Dermis blood vessel endothelial cell (primary cell): Measurements from ENCODE around the gene SVIL. TPM values are rescaled to one million over a fixed set of nuclear protein-coding genes. Genes with fewer than 3 reads are reported as not detected.
A peak's percentile ranks its signal among the peaks of the same experiment; 100 is the strongest.
"Not testable (repeated sequence)": the region's sequence is repeated elsewhere in the genome, so short reads cannot be mapped to it uniquely, and the experiment has no call there.

ENCODE experiments used
- DNase-seq: peaks from one replicate; pipeline ENCODE4 v3.0.0; 2010
- total RNA-seq: library from RNA; depleted of rRNA; stranded (reverse); fragments of >200 nt; gene quantifications from 2 replicates; pipeline ENCODE4 v1.2.3, GENCODE V29; 2014

SVIL gene
- total RNA-seq, 1 donor from 2014 or later, result 80.8 TPM

DNA sequence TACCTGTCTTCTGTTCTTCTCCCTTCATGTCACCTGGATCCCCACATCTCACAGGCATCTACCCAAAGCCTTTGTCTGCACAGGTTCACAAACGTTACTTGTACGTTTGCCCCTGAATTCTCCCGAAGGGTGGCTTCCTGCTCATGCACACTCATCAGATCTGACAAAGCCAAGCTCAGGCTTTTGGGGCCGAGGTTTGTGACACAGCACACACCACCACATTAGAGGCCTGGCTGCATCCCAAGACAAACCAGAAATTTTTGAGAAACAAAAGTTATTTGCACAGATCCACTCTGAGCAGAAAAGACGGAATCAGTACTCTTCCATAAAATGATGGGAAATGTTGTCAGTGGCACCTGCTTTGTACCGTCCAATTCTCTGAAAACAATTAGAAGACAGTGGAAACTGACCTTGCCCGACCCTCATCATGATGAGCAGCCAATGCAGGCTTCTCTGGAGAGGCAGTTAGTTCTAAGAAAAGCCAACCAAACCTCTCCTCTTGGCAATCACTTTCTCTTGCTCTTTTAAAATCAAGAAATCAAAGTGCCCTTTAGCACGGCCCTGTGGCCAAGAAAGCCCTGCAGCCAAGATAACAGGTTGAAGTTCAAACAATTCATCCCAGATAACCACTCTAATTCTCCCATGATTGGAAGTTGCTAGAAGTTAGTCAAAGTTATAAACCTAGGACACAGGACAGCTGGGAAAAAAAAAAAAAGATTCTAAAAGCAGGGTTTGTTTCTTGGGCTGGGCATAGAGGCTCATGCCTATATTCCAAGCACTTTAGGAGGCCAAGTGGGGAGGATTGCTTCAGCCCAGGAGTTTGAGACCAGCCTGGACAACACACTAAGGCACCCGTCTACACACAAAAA, 13.6 kb upstream of the SVIL start:
- DNase-seq, result peak; percentile 43

GRCh38 chr10:29647478-29647877, 12.7 kb upstream of the SVIL start:
- no peak for DNase-seq

DNA sequence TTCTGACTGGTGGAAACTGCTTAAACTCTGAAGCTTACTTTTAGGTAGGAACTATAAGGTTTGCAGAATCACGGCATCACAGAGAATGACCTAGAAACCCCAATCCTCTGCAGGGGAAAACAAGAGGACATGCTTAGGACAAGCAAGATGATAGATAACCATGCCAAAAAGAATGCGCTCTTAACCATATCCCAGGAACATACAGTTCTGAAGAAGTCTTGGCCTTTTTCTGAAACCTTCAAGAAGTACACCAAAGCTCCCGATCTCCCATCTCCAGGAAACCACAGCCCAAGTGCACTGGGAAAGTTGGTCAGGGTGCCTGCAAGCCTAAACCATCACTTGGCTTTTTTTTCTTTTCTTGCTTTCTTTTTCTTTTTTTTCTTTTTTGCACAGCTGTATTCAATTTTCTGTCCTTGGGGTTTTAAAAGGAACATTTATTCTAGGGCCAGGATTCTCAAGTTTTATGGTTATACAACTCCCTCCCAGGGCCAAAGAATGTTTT, 12.2 kb upstream of the SVIL start:
- no peak for DNase-seq

GRCh38 chr10:29646238-29646902, 11.6 kb upstream of the SVIL start:
- DNase-seq, result peak; percentile 50

GRCh38 chr10:29643771-29644501, 9.2 kb upstream of the SVIL start:
- DNase-seq, result no peak

DNA sequence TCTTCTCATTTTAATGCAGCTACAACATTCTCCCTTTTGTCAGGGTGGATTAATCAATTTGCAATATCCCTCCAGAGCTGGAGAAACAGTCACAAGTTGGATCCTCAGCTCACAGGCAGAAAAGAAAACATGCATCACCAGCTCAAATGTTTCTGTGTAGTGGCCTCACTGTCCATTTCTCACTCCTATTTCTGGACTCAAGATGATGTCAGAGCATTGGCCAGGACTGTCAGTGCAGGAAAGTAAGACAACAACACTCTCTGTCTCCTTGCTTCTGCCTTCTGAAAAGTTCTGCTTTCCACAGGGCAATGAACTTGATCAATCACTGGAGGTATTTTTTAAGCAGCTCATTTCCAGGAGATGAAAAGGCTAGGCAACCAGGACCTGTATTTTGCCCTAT, 8.2 kb upstream of the SVIL start:
- DNase-seq, result no peak

- DNase-seq, result no peak
These were observed 2.8 kb upstream of the SVIL start for GRCh38 chr10:29637537-29637936.

DNA sequence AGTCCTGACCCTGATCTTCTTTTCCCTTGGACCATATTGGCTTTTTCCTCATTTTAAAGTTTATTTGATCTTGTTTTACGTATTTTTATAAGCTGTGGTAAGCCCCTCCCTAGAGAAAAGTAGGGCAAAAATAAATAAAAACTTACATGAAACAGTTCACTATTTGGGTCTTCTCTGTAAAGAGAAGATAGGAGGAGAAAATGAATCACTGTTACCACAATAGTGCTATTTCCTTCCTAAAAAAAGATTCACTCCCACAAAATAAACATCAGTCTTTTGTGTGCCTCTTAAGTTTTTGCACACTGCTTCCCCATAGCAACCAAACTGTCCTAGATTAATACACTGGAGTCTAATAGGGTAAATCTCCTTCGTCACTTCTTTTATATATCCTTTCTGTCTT, 1.4 kb upstream of the SVIL start:
- peak; percentile 87 for DNase-seq

DNA sequence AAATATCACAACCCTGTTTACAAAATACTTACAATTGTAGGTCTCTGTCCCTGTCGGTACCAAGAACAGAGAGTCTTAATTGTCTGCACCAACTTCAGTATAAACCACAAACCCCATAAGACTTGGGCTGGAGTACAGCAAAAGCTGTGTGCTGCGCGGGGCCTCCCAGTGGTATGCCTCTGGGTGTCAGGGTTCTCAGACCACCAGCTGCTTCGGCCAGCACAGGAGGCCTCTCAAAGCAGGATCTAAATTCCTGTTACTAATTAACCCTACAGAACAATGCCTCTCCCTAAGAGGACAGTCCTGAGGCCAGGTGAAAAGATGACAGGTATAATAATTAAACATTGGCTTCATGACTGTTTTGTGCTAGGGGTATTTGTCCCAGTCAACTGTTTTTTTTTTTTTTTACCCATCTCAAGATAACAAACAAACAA, 957 bp upstream of the SVIL start:
- peak; percentile 57 for DNase-seq

- DNase-seq, result peak; percentile 56
These were observed 666 bp downstream of the SVIL start for GRCh38 chr10:29634105-29634504.

- no peak for DNase-seq
These were observed 3.8 kb downstream of the SVIL start for GRCh38 chr10:29631049-29631339.

DNA sequence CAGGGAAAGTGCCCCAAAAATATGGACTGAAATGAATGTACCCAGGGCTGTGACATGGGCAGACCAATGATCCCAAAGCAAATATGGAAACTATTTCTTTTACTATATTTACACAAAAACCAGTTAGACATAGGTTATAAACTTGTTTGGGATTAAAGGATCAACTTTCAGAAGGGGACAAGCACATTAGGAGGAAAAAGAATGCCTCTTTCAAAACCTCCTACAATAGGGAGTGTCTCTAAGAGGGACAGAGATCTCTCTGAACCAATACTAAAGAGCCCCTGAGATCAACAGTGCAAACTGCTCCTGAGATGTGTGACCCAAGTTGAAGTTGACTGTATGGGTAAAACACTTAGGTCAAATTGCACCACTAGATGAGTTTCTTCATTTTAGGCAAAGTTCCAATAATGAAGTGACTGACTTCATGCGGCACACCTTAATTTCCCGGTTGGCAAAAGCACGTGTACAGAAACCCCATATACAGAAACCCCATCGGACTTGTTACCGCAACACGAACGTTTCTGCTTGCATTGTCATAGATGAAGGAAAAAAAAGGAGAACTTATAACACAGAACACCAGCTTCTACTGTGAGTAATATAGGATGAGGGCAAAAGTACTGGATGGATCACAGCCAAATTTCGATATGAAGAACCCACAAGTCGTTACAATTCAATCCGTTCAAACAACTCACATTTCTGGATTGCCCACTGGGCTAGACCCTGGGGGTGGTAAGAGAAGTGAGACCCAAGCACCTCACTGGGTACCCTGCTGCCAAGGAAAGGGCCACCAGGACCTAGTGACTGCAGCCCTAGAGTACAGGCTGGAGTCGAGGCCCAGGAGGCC, 4.3 kb downstream of the SVIL start:
- no peak for DNase-seq

DNA sequence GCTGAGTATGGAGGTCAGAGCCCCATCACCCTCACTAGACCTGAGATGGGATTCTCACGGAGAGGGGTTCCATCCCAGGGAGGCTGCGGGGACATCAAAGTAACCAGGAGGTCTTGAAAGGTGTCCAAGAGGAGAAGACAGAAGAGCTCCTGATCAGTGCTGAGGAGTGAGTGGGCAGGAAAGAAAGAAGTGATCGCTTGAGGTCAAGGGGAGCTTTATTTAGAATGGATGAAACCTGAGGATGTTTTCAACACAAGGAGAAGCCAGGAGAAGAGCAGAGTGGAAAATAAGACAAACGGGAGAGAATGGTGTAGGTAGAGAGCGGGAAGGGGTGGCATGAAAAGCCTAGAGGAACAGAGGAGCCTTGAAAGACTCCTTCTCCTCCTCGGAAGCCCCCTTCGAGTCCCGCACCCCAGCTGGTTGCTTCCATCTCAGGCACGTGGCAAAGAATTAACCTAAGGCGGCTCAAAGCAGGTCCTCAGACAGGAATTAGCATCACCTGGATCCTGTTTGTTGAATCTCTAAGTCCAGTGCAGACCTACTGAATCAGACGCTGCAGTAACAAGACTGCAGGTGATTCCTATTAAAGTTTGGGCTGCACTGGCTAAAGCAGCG, 5.8 kb downstream of the SVIL start:
- DNase-seq, result no peak

DNA sequence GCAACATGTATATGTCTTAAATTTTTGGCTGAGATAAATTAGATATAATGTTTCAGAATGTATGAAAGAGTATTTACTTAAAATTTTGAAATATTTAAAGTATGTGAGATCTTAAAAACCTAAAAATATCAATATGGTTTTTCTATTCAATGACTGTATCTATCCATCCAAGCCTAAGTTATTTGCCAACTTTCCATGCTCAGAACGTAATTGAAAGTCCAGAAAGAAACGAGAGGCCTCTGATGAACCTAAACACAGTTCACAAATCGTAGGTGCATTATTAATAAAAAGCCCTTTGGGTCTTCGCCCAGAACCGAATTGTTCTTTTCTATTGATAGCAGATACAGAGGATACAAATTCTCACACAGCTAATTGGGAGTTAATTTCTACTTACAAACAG, 6.5 kb downstream of the SVIL start:
- DNase-seq, result no peak

DNA sequence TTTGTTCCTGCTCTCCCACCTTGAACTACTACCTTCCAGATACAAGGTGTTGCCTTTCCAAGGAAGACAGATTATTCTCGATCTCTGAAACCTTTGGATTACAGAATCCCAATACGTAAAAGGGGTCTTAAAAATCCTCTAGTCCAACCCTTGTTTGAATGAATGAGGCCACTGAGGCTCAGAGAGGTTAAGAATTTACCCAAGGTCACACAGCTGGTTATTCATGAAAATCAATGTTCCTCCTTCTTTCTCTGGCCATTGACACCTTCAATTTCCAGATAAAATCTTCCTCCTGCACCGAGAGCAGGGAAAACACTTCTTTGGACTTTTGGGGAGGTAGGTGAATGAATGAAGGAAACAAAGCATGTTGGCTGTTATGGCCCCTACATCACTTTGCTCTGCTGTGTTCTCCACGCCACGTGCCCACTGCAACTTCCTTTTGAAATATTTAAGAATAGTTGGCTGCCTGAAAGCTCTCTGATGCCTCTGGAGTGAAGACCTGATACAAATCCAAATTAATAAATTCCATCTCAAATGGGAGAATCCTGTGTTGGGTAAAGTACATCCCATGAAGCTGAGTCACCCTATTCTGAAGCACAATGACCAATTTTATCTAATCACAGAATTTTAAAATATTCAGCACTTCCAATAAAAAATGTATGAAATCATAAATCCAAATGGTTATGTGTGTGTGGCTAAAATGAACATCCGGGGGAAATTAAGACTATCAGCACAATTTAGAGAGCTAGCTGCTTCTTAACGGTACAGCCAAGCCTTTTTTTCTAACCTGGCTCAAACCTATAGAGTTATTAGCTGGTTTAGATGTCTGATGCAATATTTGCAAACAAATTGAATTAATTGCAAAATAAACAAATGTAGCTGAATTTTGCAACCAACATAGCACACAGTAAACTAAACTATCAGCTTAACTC, 7.3 kb downstream of the SVIL start:
- peak; percentile 31 for DNase-seq

- not testable (repeated sequence) for DNase-seq
These were observed 10.4 kb downstream of the SVIL start for GRCh38 chr10:29624357-29624756.

DNA sequence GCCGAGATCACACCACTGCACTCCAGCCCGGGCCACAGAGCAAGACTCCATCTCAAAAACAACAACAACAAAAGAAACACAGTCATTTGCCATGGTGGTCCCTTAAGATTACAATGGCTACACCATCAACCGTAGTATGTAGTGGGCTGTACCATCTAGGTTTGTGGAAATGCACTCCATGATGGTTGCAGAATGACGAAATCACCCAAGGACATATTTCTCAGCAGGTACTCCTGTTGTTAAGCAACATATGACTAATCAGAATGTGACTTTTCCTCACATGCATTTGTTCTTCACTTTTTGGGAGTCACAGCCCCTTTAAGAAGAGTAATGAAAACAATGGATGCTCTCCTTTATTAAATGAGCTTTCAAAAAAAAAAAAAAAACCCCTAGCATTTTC, 11.0 kb downstream of the SVIL start:
- no peak for DNase-seq

DNA sequence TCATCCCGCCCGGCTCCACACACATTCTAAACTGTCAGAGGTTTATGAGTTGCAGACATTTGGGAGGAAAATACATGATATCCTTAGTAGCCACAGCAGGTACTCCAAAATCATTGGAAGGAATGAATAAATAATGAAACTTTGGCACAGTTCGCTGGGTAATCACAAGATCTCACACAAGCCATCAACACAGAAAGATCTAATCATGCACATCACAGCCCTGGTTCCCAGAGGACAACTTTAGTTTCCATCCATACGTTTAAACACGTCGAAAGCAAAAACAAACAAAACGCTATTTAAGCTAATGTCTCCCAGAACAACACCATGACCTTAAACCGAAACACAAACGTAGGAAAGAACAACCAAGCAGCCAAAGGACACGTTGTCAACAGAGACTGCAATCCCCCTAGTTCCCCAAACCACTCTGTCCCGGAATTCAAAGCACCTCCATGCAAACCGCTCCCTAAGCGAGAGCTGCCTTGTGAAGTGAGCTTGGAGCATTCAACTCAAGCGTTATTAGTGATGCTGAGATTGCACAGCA, 12.3 kb downstream of the SVIL start:
- DNase-seq, result no peak

DNA sequence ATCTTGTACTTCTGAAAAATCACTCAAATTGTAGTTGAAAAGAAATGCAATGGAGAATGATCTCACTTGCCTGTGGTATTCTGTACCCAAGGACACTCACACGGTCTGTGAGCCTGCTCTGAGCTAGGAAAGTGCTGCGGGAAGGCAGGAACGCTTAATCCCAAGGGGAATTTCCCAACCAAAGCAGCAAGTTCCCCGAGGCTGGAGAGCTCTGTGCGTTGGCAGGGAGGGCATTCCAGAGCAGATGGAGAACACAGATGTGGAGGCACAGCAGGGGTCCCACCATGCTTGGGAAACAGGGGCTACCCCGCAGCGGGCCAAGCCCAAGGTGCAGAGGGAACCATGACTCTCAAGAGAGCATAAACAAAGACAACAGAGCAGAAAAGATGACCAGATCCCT, 13.6 kb downstream of the SVIL start:
- no peak for DNase-seq

DNA sequence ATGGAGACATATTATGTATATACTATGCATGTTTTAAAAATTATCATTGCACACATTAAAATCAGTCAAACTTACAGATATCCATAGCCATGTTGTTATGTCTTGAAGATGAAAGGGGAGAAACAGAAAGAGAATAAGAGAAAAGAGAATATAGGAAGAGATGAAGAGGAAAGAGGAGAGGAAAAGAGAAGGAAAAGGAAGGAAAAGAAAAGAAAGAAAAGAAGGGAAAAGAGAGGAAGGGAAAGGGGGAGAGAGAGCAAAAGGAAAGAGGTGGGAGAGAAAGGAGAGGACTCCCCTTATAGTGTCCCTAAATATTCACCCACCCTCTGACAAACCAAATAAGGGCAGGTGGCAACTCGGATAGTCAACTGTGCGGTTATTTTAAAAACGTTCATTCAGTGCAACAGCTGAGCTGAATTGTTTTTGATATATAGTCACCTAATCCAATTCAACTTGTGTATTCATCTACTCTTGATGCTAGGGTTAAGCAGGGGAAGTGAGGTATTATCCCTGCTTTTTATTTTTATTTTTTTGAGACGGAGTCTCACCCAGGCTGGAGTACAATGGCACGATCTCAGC, 14.6 kb downstream of the SVIL start:
- DNase-seq, result no peak
